ENCODE data around the gene SUPT20HL1.

SUPT20HL1 gene

DNA sequence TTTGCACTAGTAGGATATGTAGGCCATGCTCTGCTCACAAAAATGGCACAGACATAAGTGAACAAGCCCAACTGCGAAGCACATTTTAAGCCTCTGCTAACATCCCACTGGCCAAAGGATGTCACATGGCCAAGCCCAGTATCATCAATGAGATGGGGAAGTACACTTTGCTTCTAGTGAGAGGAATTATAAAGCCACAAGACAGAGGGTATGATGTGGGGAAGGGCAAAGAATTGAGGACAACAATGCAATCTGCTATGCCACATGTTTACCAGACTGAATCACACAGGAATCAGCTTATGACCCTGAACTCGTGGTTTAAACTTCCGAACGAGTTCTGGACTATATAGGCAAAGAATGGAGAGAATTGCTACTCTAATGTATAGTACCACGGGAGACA is 39.1 kb downstream of the SUPT20HL1 start:
- DNase-seq: no peak

DNA sequence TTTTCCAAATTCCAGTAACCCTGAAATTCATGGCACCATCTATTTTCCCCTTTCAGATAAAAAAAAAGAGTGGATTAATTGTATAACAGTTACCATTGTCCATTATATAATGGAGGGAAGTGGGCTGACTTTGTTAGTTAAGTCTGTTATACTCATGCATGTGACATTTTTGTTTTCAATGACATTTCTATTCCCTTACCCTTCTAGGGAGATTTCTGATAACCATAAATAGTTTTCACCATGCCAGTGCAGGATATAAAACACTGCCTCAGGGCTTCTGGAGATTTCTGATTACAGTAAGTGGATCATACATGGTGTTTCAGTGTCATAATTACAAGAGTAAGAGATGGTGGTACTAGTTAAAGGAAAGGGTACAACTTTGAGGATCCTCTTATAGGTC is 45.5 kb downstream of the SUPT20HL1 start:
- DNase-seq: no peak
